OCI-LY7 (cell line): ENCODE data around the gene ANKS1A. TPM values are rescaled to one million over a fixed set of nuclear protein-coding genes. Genes with fewer than 3 reads are reported as not detected.
"Not testable (repeated sequence)": the region's sequence is repeated elsewhere in the genome, so short reads cannot be mapped to it uniquely, and the experiment has no call there.

Experiments
- BruUV-seq: library from RNA; stranded (reverse); fragments of 400-500 nt; replicated peaks from 2 replicates; lab custom pipeline; 2021; lab: Mats Ljungman, UMichigan
- CTCF ChIA-PET: fragments of 300-600 bp; sonication (Branson Sonifier 250); formaldehyde crosslinking; loops from one replicate; lab custom pipeline; 2022; ENCODE audit warnings: antibody characterized with exemption; ENCODE audit not compliant: unreplicated experiment; lab: Charles Lee
- POLR2A ChIA-PET: fragments of 300-600 bp; sonication (Branson Sonifier 250); formaldehyde crosslinking; loops from one replicate; lab custom pipeline; 2022; ENCODE audit warnings: antibody characterized with exemption; lab: Charles Lee
- DNase-seq: peaks from one replicate; pipeline ENCODE4 v3.0.0-alpha.2; 2015; ENCODE audit warnings: low spot score
- H2AFZ ChIP-seq: fragments of 200-600 bp; sonication (generic), shearing (Covaris generic); 2 replicates; pipeline ENCODE4 v1.6.1; 2014; ENCODE audit warnings: mild to moderate bottlenecking, antibody characterized with exemption, low read length, moderate library complexity
- H3K27ac ChIP-seq: fragments of 200-600 bp; sonication (generic); 2 replicates; pipeline ENCODE4 v1.5.1; 2014; ENCODE audit warnings: mixed run types, low read depth, mild to moderate bottlenecking, moderate library complexity, low read length, inconsistent platforms; ENCODE audit not compliant: poor library complexity, severe bottlenecking
- H3K36me3 ChIP-seq: fragments of 200-600 bp; sonication (generic); 2 replicates; pipeline ENCODE4 v1.6.1; 2014; ENCODE audit warnings: mild to moderate bottlenecking, antibody characterized with exemption, low read length, moderate library complexity, mixed read lengths; ENCODE audit not compliant: insufficient read depth
- H3K4me1 ChIP-seq: fragments of 200-600 bp; sonication (generic); 2 replicates; pipeline ENCODE4 v1.5.1; 2014; ENCODE audit warnings: mild to moderate bottlenecking, low read length; ENCODE audit not compliant: insufficient read depth, poor library complexity, severe bottlenecking
- H3K4me2 ChIP-seq: fragments of 200-600 bp; sonication (generic); 2 replicates; pipeline ENCODE4 v1.6.1; 2014; ENCODE audit warnings: mild to moderate bottlenecking, low read length
- H3K4me3 ChIP-seq: fragments of 200-600 bp; sonication (generic); 2 replicates; pipeline ENCODE4 v1.5.1; 2014; ENCODE audit warnings: mild to moderate bottlenecking, low read depth, low read length; ENCODE audit not compliant: poor library complexity, severe bottlenecking
- H3K79me2 ChIP-seq: fragments of 200-600 bp; sonication (generic); 2 replicates; pipeline ENCODE4 v1.6.1; 2016; ENCODE audit warnings: low read depth, mild to moderate bottlenecking, low read length, moderate library complexity, mixed read lengths; ENCODE audit not compliant: insufficient read depth
- H3K9me2 ChIP-seq: fragments of 200-600 bp; sonication (generic); 2 replicates; pipeline ENCODE4 v1.6.1; 2016; ENCODE audit warnings: mild to moderate bottlenecking, low read length, mixed read lengths; ENCODE audit not compliant: insufficient read depth
- H3K9me3 ChIP-seq: fragments of 200-600 bp; sonication (generic); 2 replicates; pipeline ENCODE4 v1.6.1; 2014; ENCODE audit warnings: mild to moderate bottlenecking, mixed run types, low read length, mixed read lengths
- H4K20me1 ChIP-seq: fragments of 200-600 bp; sonication (generic); 2 replicates; pipeline ENCODE4 v1.6.1; 2014; ENCODE audit warnings: mild to moderate bottlenecking, antibody characterized with exemption, low read length, moderate library complexity, mixed read lengths; ENCODE audit not compliant: insufficient read depth
- EZH2phosphoT487 ChIP-seq: fragments of 200-600 bp; sonication (generic); IDR thresholded peaks from 2 replicates; pipeline ENCODE4 v1.6.1; 2018; ENCODE audit warnings: low read depth, borderline replicate concordance, mild to moderate bottlenecking, mixed run types, antibody characterized with exemption, low read length, moderate library complexity, mixed read lengths
- intact Hi-C: fragments of 100-400 bp; cut with micrococcal nuclease; formaldehyde crosslinking; loops from one replicate; pipeline ENCODE4 v1.10.0; 2022; ENCODE audit not compliant: unreplicated experiment
- total RNA-seq, 2 experiments: library from RNA; depleted of rRNA in 1 of 2; stranded (reverse); fragments of >200 nt in 1 of 2; shearing (Covaris generic) in 1 of 2; gene quantifications; 2 replicates each; pipeline ENCODE4 v1.2.3, GENCODE V29; 2014 to 2022
- TF ChIP-seq, protein P1 (sequence below): fragments of 200-600 bp; sonication (generic); conservative IDR thresholded peaks from 2 replicates; pipeline ENCODE4 v1.5.1; 2014; ENCODE audit warnings: mild to moderate bottlenecking, antibody characterized with exemption, low read length, moderate library complexity, mixed read lengths

The ANKS1A gene
- total RNA-seq, 2 experiments from 2014 or later, result 7.8 to 13.8 TPM

DNA sequence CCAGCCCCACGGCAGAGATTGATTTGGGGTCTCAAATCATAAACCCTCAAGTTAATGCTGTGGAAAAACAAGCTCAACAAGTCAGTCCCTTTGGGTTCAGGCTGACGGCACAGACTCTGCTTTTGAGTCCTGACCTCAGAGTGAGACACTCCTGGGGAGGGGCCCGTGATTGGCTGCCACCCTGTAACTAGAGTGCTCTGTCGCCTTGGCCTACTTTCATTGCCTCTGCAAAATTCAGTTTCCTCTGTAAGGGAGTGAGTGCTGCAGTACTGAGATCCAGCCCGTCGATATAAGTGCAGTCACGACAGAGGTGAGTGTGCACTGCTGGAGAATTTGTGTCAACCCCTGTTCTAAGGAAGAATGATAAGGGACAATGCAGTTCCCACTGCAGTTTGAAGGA, 105.6 kb downstream of the ANKS1A start:
- DNase-seq, result no peak
- H3K4me1 ChIP-seq, result no peaks in the 10 kb centered on the region
- TF ChIP-seq EZH2phosphoT487, result no peak
- TF ChIP-seq, protein P1, sequence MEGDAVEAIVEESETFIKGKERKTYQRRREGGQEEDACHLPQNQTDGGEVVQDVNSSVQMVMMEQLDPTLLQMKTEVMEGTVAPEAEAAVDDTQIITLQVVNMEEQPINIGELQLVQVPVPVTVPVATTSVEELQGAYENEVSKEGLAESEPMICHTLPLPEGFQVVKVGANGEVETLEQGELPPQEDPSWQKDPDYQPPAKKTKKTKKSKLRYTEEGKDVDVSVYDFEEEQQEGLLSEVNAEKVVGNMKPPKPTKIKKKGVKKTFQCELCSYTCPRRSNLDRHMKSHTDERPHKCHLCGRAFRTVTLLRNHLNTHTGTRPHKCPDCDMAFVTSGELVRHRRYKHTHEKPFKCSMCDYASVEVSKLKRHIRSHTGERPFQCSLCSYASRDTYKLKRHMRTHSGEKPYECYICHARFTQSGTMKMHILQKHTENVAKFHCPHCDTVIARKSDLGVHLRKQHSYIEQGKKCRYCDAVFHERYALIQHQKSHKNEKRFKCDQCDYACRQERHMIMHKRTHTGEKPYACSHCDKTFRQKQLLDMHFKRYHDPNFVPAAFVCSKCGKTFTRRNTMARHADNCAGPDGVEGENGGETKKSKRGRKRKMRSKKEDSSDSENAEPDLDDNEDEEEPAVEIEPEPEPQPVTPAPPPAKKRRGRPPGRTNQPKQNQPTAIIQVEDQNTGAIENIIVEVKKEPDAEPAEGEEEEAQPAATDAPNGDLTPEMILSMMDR, result no peak
- intact Hi-C loops, result no loop called here
- no peak overlapping the region for H3K4me3 ChIP-seq
- H3K9me2 ChIP-seq, result no peaks in the 10 kb centered on the region
- BruUV-seq, result no TSS peak
- H3K79me2 ChIP-seq, result no peaks in the 10 kb centered on the region
- H3K27ac ChIP-seq, result no peak overlapping the region
- ChIA-PET CTCF (no interaction called here), POLR2A (interaction anchor here (0.7 kb wide), 1 partner anchor 263 kb away, joined by 3 read pairs; no protein-coding TSS in a partner anchor)
- H2AFZ ChIP-seq, result no peak overlapping the region
- no peak overlapping the region for H3K4me2 ChIP-seq
- H4K20me1 ChIP-seq, result no peaks in the 10 kb centered on the region
- H3K9me3 ChIP-seq, result no peaks in the 10 kb centered on the region
- H3K36me3 ChIP-seq, result peaks cover 9% of the 10 kb centered on the region; the same call in 1 of the 2 replicates

DNA sequence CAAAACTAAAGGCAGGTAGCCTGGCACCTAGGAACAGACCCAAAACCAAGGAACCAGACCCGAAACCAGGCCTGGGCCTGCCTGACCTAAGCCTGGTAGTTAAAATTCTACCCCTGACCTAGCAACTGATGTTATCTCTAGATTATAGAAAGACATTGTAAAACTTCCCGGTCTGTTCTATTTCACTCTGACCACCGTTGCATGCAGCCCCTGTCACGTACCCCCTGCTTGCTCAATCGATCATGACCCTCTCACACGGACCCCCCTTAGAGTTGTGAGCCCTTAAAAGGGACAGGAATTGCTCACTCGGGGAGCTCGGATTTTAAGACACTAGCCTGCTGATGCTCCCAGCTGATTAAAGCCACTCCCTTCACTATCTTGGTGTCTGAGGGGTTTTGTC, 109.4 kb downstream of the ANKS1A start:
- H3K4me1 ChIP-seq, intact Hi-C loops, H2AFZ ChIP-seq, H3K4me2 ChIP-seq, H4K20me1 ChIP-seq, H3K4me3 ChIP-seq, H3K36me3 ChIP-seq, H3K79me2 ChIP-seq, H3K9me2 ChIP-seq, CTCF ChIA-PET, DNase-seq, H3K27ac ChIP-seq, BruUV-seq, H3K9me3 ChIP-seq: not testable (repeated sequence)
- POLR2A ChIA-PET, result interaction anchor here (1.4 kb wide), 1 partner anchor 13 kb away, joined by 3 read pairs; no protein-coding TSS in a partner anchor

- CTCF ChIA-PET, POLR2A ChIA-PET, H3K9me3 ChIP-seq, DNase-seq, intact Hi-C loops, H3K9me2 ChIP-seq, H3K36me3 ChIP-seq, H3K4me1 ChIP-seq, H2AFZ ChIP-seq, H3K79me2 ChIP-seq, H4K20me1 ChIP-seq, H3K4me3 ChIP-seq, BruUV-seq, H3K27ac ChIP-seq, H3K4me2 ChIP-seq: not testable (repeated sequence)
Measured at GRCh38 chr6:34999153-34999552, 110.1 kb downstream of the ANKS1A start.

- DNase-seq, H3K4me1 ChIP-seq, intact Hi-C loops, H3K27ac ChIP-seq, H3K9me3 ChIP-seq, H3K79me2 ChIP-seq, H2AFZ ChIP-seq, POLR2A ChIA-PET, H4K20me1 ChIP-seq, H3K4me2 ChIP-seq, H3K4me3 ChIP-seq, H3K9me2 ChIP-seq, H3K36me3 ChIP-seq, BruUV-seq, CTCF ChIA-PET: not testable (repeated sequence)
Measured at GRCh38 chr6:34999962-35000361, 110.9 kb downstream of the ANKS1A start.

DNA sequence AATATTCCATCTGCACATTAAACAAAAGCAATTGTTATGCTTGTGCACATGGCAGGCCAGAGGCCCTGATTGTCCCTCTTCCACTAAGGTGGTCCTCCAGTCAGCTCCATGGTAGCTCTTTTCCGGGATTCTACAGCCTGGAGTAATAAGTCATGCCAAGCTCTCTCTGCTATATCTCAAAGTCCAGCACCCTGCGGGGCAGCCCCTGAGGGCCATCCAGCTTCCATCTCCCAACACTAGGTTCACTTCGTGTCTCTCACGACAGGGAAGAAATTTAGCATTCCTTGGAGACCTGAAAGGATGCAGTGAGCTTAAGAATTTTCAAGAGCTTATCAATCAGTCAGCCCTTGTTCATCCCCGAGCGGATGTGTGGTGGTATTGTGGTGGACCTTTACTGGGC, 112.3 kb downstream of the ANKS1A start:
- H4K20me1 ChIP-seq, H3K4me3 ChIP-seq, H3K9me2 ChIP-seq, BruUV-seq, H3K9me3 ChIP-seq, H3K36me3 ChIP-seq, H3K79me2 ChIP-seq, DNase-seq, H3K4me1 ChIP-seq, H3K27ac ChIP-seq, intact Hi-C loops, H3K4me2 ChIP-seq, POLR2A ChIA-PET, H2AFZ ChIP-seq: not testable (repeated sequence)
- CTCF ChIA-PET, result interaction anchor here (0.6 kb wide), 1 partner anchor 287 kb away, joined by 5 read pairs; no protein-coding TSS in a partner anchor
